SK-N-SH (cell line): ENCODE data around the gene SP4. TPM values are rescaled to one million over a fixed set of nuclear protein-coding genes. Genes with fewer than 3 reads are reported as not detected.
"Not testable (repeated sequence)": the region's sequence is repeated elsewhere in the genome, so short reads cannot be mapped to it uniquely, and the experiment has no call there.

Experiments
- CTCF ChIA-PET: fragments of 300-600, 350-600 bp; formaldehyde crosslinking; extraction: SDS; loops from one replicate; lab custom pipeline; 2021; lab: Yijun Ruan, JAX
- POLR2A ChIA-PET: fragments of 350-600 bp; sonication (Branson Sonifier 250); formaldehyde crosslinking; extraction: SDS; loops from one replicate; lab custom pipeline; 2020; ENCODE audit warnings: antibody characterized with exemption, inconsistent platforms; lab: Yijun Ruan, JAX
- DNase-seq: peaks from one replicate; pipeline ENCODE4 v3.0.0; 2012
- H2AFZ ChIP-seq: fragments of 200-600 bp; sonication (generic); 2 replicates; pipeline ENCODE4 v1.8.1; 2016; ENCODE audit warnings: antibody characterized with exemption, mild to moderate bottlenecking, low read depth
- H3F3A ChIP-seq: fragments of 200-600 bp; sonication (generic); replicated peaks from 2 replicates; pipeline ENCODE3; 2016; ENCODE audit warnings: antibody characterized with exemption, mild to moderate bottlenecking; ENCODE audit not compliant: insufficient read depth
- H3K27ac ChIP-seq, 2 experiments: fragments of 200-500 bp in 1 of 2; fragments of 200-600 bp in 1 of 2; sonication (Bioruptor generic) in 1 of 2; sonication (generic), shearing (Covaris generic) in 1 of 2; 2 replicates each; pipeline versions ENCODE4 v1.5.1 to v1.6.1; 2014 to 2016; ENCODE audit warnings: low read depth in 2 of 2, inconsistent platforms in 1 of 2, low read length in 1 of 2, mild to moderate bottlenecking in 1 of 2, mixed read lengths in 1 of 2
- H3K27me3 ChIP-seq: fragments of 200-600 bp; sonication (generic), shearing (Covaris generic); 2 replicates; pipeline ENCODE4 v1.6.1; 2016; ENCODE audit warnings: mixed run types; ENCODE audit not compliant: insufficient read depth
- H3K36me3 ChIP-seq, 2 experiments: fragments of 200-500 bp in 1 of 2; fragments of 200-600 bp in 1 of 2; sonication (Bioruptor generic) in 1 of 2; sonication (generic) in 1 of 2; replicated peaks in 1 of 2; 2 replicates each; pipeline versions ENCODE3 to v1.5.1; 2014 to 2016; ENCODE audit warnings: low read length in 1 of 2, mild to moderate bottlenecking in 1 of 2; ENCODE audit not compliant: insufficient read depth in 2 of 2, control insufficient read depth in 1 of 2
- H3K4me1 ChIP-seq, 2 experiments: fragments of 200-500 bp in 1 of 2; fragments of 200-600 bp in 1 of 2; sonication (Bioruptor generic) in 1 of 2; sonication (generic), shearing (Covaris generic) in 1 of 2; 2 replicates each; pipeline versions ENCODE4 v1.5.1 to v1.6.1; 2014 to 2016; ENCODE audit warnings: low read depth in 1 of 2, low read length in 1 of 2, mixed run types in 1 of 2; ENCODE audit not compliant: insufficient read depth in 2 of 2, control insufficient read depth in 1 of 2
- H3K4me2 ChIP-seq: fragments of 200-600 bp; sonication (generic), shearing (Covaris generic); 2 replicates; pipeline ENCODE4 v1.6.1; 2017; ENCODE audit warnings: mixed run types
- H3K4me3 ChIP-seq, 2 experiments: fragments of 200-500 bp in 1 of 2; fragments of 200-600 bp in 1 of 2; sonication (Bioruptor generic) in 1 of 2; sonication (generic), shearing (Covaris generic) in 1 of 2; 2 replicates each; pipeline versions ENCODE4 v1.5.1 to v1.8.1; 2014 to 2016; ENCODE audit warnings: low read depth in 2 of 2, inconsistent platforms in 1 of 2, low read length in 1 of 2, mild to moderate bottlenecking in 1 of 2, mixed read lengths in 1 of 2, moderate library complexity in 1 of 2
- H3K79me2 ChIP-seq: fragments of 200-600 bp; sonication (generic); 2 replicates; pipeline ENCODE4 v1.8.1; 2017; ENCODE audit warnings: mild to moderate bottlenecking; ENCODE audit not compliant: insufficient read depth
- H3K9ac ChIP-seq: fragments of 200-600 bp; sonication (generic); 2 replicates; pipeline ENCODE4 v1.6.1; 2017; ENCODE audit warnings: mixed run types
- H3K9me2 ChIP-seq: fragments of 200-600 bp; sonication (generic); 2 replicates; pipeline ENCODE4 v1.6.1; 2017; ENCODE audit warnings: mixed run types
- H3K9me3 ChIP-seq: fragments of 200-600 bp; sonication (generic); 2 replicates; pipeline ENCODE4 v1.6.1; 2017; ENCODE audit warnings: mixed run types, mild to moderate bottlenecking, moderate library complexity
- H4K20me1 ChIP-seq: fragments of 200-600 bp; sonication (generic); 2 replicates; pipeline ENCODE4 v1.6.1; 2017; ENCODE audit warnings: mild to moderate bottlenecking, mixed run types; ENCODE audit not compliant: insufficient read depth
- FOXM1 ChIP-seq: IDR thresholded peaks from 2 replicates; pipeline ENCODE4 v1.4.0; 2012; ENCODE audit warnings: low read depth, mild to moderate bottlenecking
- GATA2 ChIP-seq: sonication (generic); formaldehyde crosslinking; IDR thresholded peaks from 2 replicates; pipeline ENCODE4 v1.5.0; 2020; ENCODE audit warnings: mild to moderate bottlenecking, missing genetic modification reagents
- IRF3 ChIP-seq: fragments of 150-350 bp; IDR thresholded peaks from 2 replicates; pipeline ENCODE4 v1.6.1; 2016; ENCODE audit warnings: mild to moderate bottlenecking, low read depth, low read length
- MXI1 ChIP-seq: IDR thresholded peaks from 2 replicates; pipeline ENCODE4 v1.6.1; 2012; ENCODE audit warnings: mild to moderate bottlenecking, low read depth, low read length, improper control_type of control experiment
- NFIC ChIP-seq: IDR thresholded peaks from 2 replicates; pipeline ENCODE4 v1.4.0; 2012; ENCODE audit warnings: borderline replicate concordance
- NRF1 ChIP-seq: IDR thresholded peaks from 2 replicates; pipeline ENCODE4 v1.6.1; 2012; ENCODE audit warnings: low read depth, mild to moderate bottlenecking, low read length
- PBX3 ChIP-seq: IDR thresholded peaks from 2 replicates; pipeline ENCODE4; 2012
- POLR2AphosphoS5 ChIP-seq: IDR thresholded peaks from 2 replicates; pipeline ENCODE4 v1.6.1; 2012; ENCODE audit warnings: low read depth, low read length
- RXRA ChIP-seq: IDR thresholded peaks from 2 replicates; pipeline ENCODE4 v1.4.0; 2012; ENCODE audit warnings: low read depth, mild to moderate bottlenecking, borderline replicate concordance
- SMC3 ChIP-seq: IDR thresholded peaks from 2 replicates; pipeline ENCODE4 v1.6.1; 2012; ENCODE audit warnings: low read depth, low read length, improper control_type of control experiment
- TAF1 ChIP-seq: IDR thresholded peaks from 2 replicates; pipeline ENCODE4 v1.6.1; 2012; ENCODE audit warnings: low read depth, mild to moderate bottlenecking, low read length, moderate library complexity, borderline replicate concordance
- TCF12 ChIP-seq: IDR thresholded peaks from 2 replicates; pipeline ENCODE4 v1.4.0; 2012
- TEAD4 ChIP-seq: IDR thresholded peaks from 2 replicates; pipeline ENCODE4 v1.4.0; 2012; ENCODE audit warnings: mild to moderate bottlenecking, borderline replicate concordance; ENCODE audit not compliant: insufficient read depth
- YY1 ChIP-seq: IDR thresholded peaks from 2 replicates; pipeline ENCODE4 v1.4.0; 2012; ENCODE audit warnings: low read depth, mild to moderate bottlenecking
- WGBS: methylation state at CpG from one replicate; pipeline ENCODE4 v1.1.6; 2017; ENCODE audit warnings: low lambda C conversion rate; 5-methylcytosine and 5-hydroxymethylcytosine counted together
- polyA plus RNA-seq, 3 experiments: library from polyadenylated mRNA; depleted of rRNA; stranded (reverse); fragments of >200 nt; gene quantifications; 2 replicates each; pipeline ENCODE4 v1.2.3, GENCODE V29; 2012
- TF ChIP-seq, protein P1 (sequence below): IDR thresholded peaks from 2 replicates; pipeline ENCODE4 v1.4.0; 2012; ENCODE audit warnings: low read depth, borderline replicate concordance
- TF ChIP-seq, protein P2 (sequence below): fragments of 150-350 bp; IDR thresholded peaks from 2 replicates; pipeline ENCODE4 v1.6.1; 2017; ENCODE audit warnings: antibody characterized with exemption, low read length, low read depth, borderline replicate concordance
- TF ChIP-seq, protein P3 (sequence below): IDR thresholded peaks from 2 replicates; pipeline ENCODE4 v1.4.0; 2012; ENCODE audit warnings: low read depth

SP4 gene
- polyA plus RNA-seq, 1 of the 3 experiments (the other 2 are of a cell fraction), result 1.1 TPM

DNA sequence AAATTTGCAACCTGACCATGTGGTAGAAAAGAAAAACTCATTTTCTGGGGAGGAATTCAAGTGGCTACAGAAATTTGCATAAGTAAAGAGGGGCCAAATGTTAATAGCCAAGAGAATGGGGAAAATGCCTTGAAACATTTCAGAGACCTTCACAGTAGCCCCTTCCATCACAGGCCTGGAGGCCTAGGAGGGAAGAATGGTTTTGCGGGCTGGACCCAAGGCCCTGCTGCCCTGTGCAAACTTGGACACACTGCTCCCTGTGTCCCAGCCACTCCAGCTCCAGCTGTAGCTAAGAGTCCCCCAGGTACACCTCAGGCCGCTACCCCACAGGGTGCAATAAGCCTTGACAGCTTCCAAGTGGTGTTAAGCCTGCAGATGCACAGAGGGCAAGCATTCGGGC is 98.6 kb downstream of the SP4 start:
- POLR2A ChIA-PET, result no interaction called here
- no peak overlapping the region for H3K4me3 ChIP-seq
- no peaks in the 10 kb centered on the region for H3K36me3 ChIP-seq
- no peaks in the 10 kb centered on the region for H3F3A ChIP-seq
- TF ChIP-seq POLR2AphosphoS5 (no peak), NFIC (no peak), TEAD4 (no peak), SMC3 (no peak), IRF3 (no peak), YY1 (no peak), RXRA (no peak), TAF1 (no peak), FOXM1 (no peak), GATA2 (CRISPR knock-in tag) (no peak), NRF1 (no peak), PBX3 (no peak), MXI1 (no peak), TCF12 (no peak)
- TF ChIP-seq, protein P1, sequence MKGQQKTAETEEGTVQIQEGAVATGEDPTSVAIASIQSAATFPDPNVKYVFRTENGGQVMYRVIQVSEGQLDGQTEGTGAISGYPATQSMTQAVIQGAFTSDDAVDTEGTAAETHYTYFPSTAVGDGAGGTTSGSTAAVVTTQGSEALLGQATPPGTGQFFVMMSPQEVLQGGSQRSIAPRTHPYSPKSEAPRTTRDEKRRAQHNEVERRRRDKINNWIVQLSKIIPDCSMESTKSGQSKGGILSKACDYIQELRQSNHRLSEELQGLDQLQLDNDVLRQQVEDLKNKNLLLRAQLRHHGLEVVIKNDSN, result no peak
- TF ChIP-seq, protein P2, sequence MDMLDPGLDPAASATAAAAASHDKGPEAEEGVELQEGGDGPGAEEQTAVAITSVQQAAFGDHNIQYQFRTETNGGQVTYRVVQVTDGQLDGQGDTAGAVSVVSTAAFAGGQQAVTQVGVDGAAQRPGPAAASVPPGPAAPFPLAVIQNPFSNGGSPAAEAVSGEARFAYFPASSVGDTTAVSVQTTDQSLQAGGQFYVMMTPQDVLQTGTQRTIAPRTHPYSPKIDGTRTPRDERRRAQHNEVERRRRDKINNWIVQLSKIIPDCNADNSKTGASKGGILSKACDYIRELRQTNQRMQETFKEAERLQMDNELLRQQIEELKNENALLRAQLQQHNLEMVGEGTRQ, result no peak
- TF ChIP-seq, protein P3, sequence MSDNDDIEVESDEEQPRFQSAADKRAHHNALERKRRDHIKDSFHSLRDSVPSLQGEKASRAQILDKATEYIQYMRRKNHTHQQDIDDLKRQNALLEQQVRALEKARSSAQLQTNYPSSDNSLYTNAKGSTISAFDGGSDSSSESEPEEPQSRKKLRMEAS, result no peak
- H3K9me3 ChIP-seq, result no peaks in the 10 kb centered on the region; the same call in 1 of the 2 replicates
- no peaks in the 10 kb centered on the region; the same call in 1 of the 2 replicates for H3K27me3 ChIP-seq
- H3K4me1 ChIP-seq, result no peaks in the 10 kb centered on the region
- no peaks in the 10 kb centered on the region for H3K9me2 ChIP-seq
- no peak overlapping the region for H3K9ac ChIP-seq
- no peaks in the 10 kb centered on the region for H3K79me2 ChIP-seq
- H3K27ac ChIP-seq, result no peak overlapping the region
- no peaks in the 10 kb centered on the region for H4K20me1 ChIP-seq
- H3K4me2 ChIP-seq, result no peak overlapping the region
- CTCF ChIA-PET, result interaction anchor here (1.0 to 1.8 kb wide), 3 partner anchors 19 to 272 kb away, joined by 3 to 6 read pairs (median 5); no protein-coding TSS in a partner anchor
- WGBS, result 0% methylated on average over 2 of the region's 3 CpGs
- H2AFZ ChIP-seq, result no peak overlapping the region
- DNase-seq, result no peak

DNA sequence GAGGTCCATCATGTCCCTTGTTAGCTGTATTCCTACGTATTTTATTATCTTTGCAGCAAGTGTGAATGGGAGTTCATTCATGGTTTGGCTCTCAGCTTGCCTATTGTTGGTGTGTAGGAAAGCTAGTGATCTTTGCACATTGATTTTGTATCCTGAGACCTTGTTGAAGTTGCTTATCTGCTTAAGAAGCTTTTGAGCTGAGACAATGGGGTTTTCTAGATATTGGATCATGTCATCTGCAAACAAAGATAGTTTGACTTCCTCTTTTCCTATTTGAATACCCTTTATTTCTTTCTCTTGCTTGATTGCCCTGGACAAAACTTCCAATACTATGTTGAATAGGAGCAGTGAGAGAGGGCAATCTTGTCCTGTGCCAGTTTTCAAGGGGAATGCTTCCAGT is 104.6 kb downstream of the SP4 start:
- H3K4me3 ChIP-seq, H3F3A ChIP-seq, H3K36me3 ChIP-seq, POLR2A ChIA-PET, H3K27me3 ChIP-seq, H4K20me1 ChIP-seq, H2AFZ ChIP-seq, H3K4me1 ChIP-seq, CTCF ChIA-PET, H3K27ac ChIP-seq, H3K79me2 ChIP-seq, H3K9ac ChIP-seq, DNase-seq, H3K9me2 ChIP-seq, H3K4me2 ChIP-seq, H3K9me3 ChIP-seq: not testable (repeated sequence)
- WGBS, result 3% methylated on average over 1 of the region's 1 CpG

DNA sequence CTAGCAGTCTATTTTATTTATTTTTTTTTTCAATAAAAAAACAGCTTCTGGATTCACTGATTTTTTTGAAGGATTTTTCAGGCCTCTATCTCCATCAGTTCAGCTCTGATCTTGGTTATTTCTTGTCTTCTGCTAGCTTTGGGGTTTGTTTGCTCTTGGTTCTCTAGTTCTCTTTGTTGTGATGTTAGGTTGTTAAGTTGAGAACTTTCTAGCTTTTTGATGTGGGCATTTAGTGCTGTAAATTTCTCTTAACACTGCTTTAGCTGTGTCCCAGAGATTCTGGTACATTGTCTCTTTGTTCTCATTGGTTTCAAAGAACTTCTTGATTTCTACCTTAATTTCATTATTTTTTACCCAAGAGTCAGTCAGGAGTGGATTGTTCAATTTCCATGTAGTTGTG is 105.8 kb downstream of the SP4 start:
- H2AFZ ChIP-seq, H3K9me3 ChIP-seq, POLR2A ChIA-PET, DNase-seq, H3K9me2 ChIP-seq, H3K27me3 ChIP-seq, H3K4me3 ChIP-seq, H3K9ac ChIP-seq, H3K4me2 ChIP-seq, H3K27ac ChIP-seq, H3F3A ChIP-seq, H4K20me1 ChIP-seq, H3K36me3 ChIP-seq, H3K79me2 ChIP-seq, H3K4me1 ChIP-seq: not testable (repeated sequence)
- CTCF ChIA-PET, result interaction anchor here (0.6 to 1.1 kb wide), 2 partner anchors 16 to 56 kb away, joined by 3 read pairs; no protein-coding TSS in a partner anchor
